T-helper 2 cell treated with Interferon-gamma antibody and Interleukin-4, amounts not matched to agents 100 ng/mL and 5 ng/mL, for 36 hours (primary cell): ENCODE data around the gene PDE4B. TPM values are rescaled to one million over a fixed set of nuclear protein-coding genes. Genes with fewer than 3 reads are reported as not detected.

Experiments used
- intact Hi-C: fragments of 100-400 bp; cut with micrococcal nuclease; formaldehyde crosslinking; loops from one replicate; pipeline ENCODE4 v1.15.1; 2023
- total RNA-seq: library from RNA; stranded (reverse); gene quantifications from 2 replicates; pipeline ENCODE4 v1.2.3, GENCODE V29; 2022

The PDE4B gene
- total RNA-seq, 1 donor from 2014 or later = 16.9 TPM

DNA sequence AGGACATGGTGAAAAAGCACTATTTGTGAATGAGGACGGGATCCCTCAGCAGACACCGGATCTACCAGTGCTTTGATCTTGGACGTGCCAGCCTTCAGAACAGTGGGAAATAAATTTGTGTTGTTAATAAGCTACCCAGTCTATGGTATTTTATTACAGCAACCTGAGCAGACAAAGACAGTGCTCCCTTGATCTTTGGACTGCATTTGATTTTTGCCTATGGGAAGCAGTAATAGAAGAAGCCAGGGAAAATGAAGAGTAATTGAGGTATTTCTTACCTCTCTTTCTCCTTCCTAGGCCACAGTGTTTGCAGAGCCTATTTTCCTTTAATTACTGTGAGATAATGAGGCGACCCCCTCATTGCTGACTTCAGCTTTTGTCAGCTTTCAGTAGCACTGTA is 87.9 kb downstream of the PDE4B start:
- intact Hi-C loops = no loop called here

- intact Hi-C loops = no loop called here
Observed at GRCh38 chr1:65881067-65881594, 88.4 kb downstream of the PDE4B start.

DNA sequence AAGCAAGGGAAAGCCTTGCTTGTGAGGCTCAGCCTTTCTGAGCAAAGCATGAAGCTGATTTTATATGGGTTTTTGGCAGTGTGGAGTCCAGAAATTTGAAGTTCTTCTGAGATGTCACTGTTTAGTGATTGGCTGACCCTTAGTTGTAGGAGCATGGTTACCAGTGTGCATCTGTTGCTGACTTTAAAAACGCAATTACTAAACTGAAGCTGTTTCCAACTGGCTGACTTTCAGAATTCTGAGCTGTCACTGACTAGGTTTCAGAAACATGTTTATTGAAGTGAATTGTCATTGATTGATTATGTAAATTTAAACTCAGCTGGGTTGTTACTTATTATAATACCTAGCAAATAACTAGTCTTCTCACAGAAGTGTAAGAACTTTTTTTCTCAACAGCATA is 89.4 kb downstream of the PDE4B start:
- intact Hi-C loops = no loop called here

- intact Hi-C loops = no loop called here
Observed at GRCh38 chr1:65889441-65889840, 96.7 kb downstream of the PDE4B start.

GRCh38 chr1:65890201-65890843 is 97.6 kb downstream of the PDE4B start:
- intact Hi-C loops = no loop called here

- intact Hi-C loops = no loop called here
Observed at GRCh38 chr1:65894738-65895605, 102.3 kb downstream of the PDE4B start.

GRCh38 chr1:65896721-65897120 is 104.0 kb downstream of the PDE4B start:
- intact Hi-C loops = no loop called here

- intact Hi-C loops = no loop called here
Observed at GRCh38 chr1:65897485-65897884, 104.8 kb downstream of the PDE4B start.

- intact Hi-C loops = no loop called here
Observed at GRCh38 chr1:65904681-65905083, 112.0 kb downstream of the PDE4B start.

- intact Hi-C loops = no loop called here
Observed at GRCh38 chr1:65910432-65910831, 117.7 kb downstream of the PDE4B start.

DNA sequence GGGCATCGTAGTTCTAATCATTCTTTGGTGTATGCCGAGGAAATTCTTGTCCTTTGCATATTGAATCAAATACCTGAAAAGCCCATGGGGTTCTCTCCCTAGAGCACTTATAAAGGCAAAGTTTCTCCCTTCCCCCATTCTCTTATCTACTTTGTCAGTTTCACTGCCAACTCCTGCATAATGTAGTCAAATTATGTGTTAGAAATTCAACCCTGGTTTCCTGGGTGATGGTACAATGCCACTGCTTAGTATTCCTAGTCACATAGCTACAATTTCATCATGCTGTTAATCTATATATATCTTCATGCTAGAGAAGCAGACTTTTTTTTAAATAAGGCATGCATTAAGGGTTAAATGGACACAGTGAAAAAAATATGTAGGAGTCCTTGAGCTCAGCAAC is 119.0 kb downstream of the PDE4B start:
- intact Hi-C loops = no loop called here

- intact Hi-C loops = no loop called here
Observed at GRCh38 chr1:65918564-65918963, 125.9 kb downstream of the PDE4B start.

- intact Hi-C loops = no loop called here
Observed at GRCh38 chr1:65921446-65921845, 128.8 kb downstream of the PDE4B start.

GRCh38 chr1:65924471-65924870 is 131.8 kb downstream of the PDE4B start:
- intact Hi-C loops = no loop called here

- intact Hi-C loops = no loop called here
Observed at GRCh38 chr1:65938506-65938905, 145.8 kb downstream of the PDE4B start.

- intact Hi-C loops = no loop called here
Observed at GRCh38 chr1:65939191-65939590, 146.5 kb downstream of the PDE4B start.

DNA sequence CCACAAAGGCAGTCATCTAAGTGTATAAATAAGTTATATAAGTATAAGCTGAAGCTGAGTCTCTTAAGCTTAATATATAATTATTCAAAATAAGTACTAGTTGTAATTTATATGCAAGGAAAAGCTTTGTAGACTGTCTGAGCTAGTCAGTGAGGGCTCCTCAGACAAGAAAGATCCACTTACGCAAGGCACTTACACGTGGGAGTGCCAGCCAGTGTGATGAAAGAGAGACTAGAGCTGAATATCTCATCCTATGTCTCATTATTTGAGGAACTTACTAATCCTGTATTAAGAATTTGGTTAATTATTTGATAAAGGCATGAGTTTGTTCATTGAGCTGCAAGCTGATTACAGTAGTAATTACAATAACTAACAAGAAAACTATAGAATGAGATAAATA is 146.9 kb downstream of the PDE4B start:
- intact Hi-C loops = no loop called here

- intact Hi-C loops = no loop called here
Observed at GRCh38 chr1:65940126-65940525, 147.4 kb downstream of the PDE4B start.

DNA sequence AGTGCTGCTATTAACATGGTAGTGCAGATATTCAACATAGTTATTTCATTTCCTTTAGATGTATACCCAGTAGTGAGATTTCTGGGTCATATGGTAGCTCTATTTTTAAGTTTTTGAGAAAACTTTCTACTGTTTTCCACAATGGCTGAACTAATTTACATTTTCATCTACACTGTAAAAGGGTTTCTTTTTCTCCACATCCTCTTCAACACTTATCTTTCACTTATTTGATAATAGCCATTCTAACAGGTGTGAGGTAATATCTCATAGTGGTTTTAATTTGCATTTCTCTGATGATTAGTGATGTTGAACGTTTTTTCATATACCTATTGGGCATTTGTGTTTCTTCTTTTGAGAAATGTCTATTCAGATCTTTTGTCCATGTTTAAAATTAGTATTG is 149.8 kb downstream of the PDE4B start:
- intact Hi-C loops = no loop called here

GRCh38 chr1:65946376-65946775 is 153.7 kb downstream of the PDE4B start:
- intact Hi-C loops = no loop called here

GRCh38 chr1:65946960-65947359 is 154.3 kb downstream of the PDE4B start:
- intact Hi-C loops = no loop called here

DNA sequence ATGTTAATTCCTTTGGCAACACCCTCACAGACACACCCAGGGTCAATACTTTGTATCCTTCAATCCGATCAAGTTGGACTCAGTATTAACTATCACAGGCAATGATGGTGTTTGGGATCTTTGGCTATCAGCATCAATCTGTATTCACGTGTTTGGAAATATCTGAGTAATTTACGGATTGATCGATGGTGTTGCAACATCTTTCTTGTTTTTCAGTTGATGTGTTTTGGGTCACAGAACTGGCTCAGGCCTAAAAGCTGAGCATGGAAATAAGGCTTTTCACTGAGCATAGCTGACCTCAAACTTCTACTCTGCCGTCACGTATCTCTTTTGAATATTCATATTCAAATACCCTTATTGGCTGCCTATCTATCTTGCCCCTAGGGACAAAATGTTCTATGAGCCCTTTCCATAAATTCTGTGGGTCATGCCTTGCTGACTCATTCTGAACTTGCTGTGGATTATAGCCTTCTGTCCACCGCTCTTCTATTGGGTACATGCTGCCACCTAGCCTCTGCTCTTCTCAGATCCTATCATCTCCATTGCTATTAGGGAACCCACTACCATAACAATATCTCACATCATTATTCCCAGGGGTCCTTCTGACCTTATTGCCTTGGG is 156.0 kb downstream of the PDE4B start:
- intact Hi-C loops = no loop called here
